Common myeloid progenitor, CD34-positive (primary cell): ENCODE data around the gene TBC1D5.

Source experiments
- CTCF ChIA-PET: fragments of 350-600 bp; sonication (Branson Sonifier 250); formaldehyde crosslinking; loops from one replicate; lab custom pipeline; 2021; ENCODE audit warnings: antibody characterized with exemption; lab: Charles Lee
- POLR2A ChIA-PET: fragments of 350-600 bp; sonication (Branson Sonifier 250); formaldehyde crosslinking; loops from one replicate; lab custom pipeline; 2021; ENCODE audit warnings: antibody characterized with exemption; lab: Charles Lee
- DNase-seq, 3 donors: peaks; one replicate each; pipeline versions ENCODE4 v3.0.0 to v3.0.0-alpha.2; 2013
- H3K27ac ChIP-seq, 2 experiments: 1 replicate in 1 of 2; 2 replicates in 1 of 2; pipeline ENCODE4 v1.7.0; 2013; ENCODE audit warnings: inconsistent platforms in 2 of 2, low read length in 2 of 2, mild to moderate bottlenecking in 2 of 2, low read depth in 1 of 2, moderate library complexity in 1 of 2; ENCODE audit not compliant: severe bottlenecking in 2 of 2, insufficient read depth in 1 of 2, poor library complexity in 1 of 2
- H3K27me3 ChIP-seq, 5 experiments: replicated peaks in 2 of 5; 1 replicate in 3 of 5; 2 replicates in 2 of 5; pipeline versions ENCODE4 v1.6.1 to v1.7.0; 2013; ENCODE audit warnings: low read length in 4 of 5, mild to moderate bottlenecking in 2 of 5, moderate library complexity in 2 of 5, inconsistent platforms in 1 of 5; ENCODE audit not compliant: insufficient read depth in 5 of 5, control insufficient read depth in 4 of 5
- H3K36me3 ChIP-seq, 4 experiments: 1 replicate in 2 of 4; 2 replicates in 2 of 4; pipeline versions ENCODE4 v1.6.1 to v1.7.0; 2013; ENCODE audit warnings: low read length in 3 of 4, control low read depth in 1 of 4, mild to moderate bottlenecking in 1 of 4; ENCODE audit not compliant: control insufficient read depth in 4 of 4, insufficient read depth in 4 of 4
- H3K4me1 ChIP-seq, 4 experiments: 1 replicate in 3 of 4; 2 replicates in 1 of 4; pipeline versions ENCODE4 v1.6.1 to v1.7.1; 2013; ENCODE audit warnings: low read length in 3 of 4, mild to moderate bottlenecking in 3 of 4, control low read depth in 1 of 4, inconsistent platforms in 1 of 4, moderate library complexity in 1 of 4; ENCODE audit not compliant: control insufficient read depth in 4 of 4, insufficient read depth in 4 of 4; ENCODE audit errors: control extremely low read depth in 1 of 4
- H3K4me3 ChIP-seq, 7 experiments: 1 replicate in 4 of 7; 2 replicates in 3 of 7; pipeline versions ENCODE4 v1.5.1 to v1.7.0; 2013; ENCODE audit warnings: mild to moderate bottlenecking in 7 of 7, low read length in 6 of 7, moderate library complexity in 6 of 7, inconsistent platforms in 2 of 7, low read depth in 2 of 7, control low read depth in 1 of 7; ENCODE audit not compliant: insufficient read depth in 4 of 7, control insufficient read depth in 1 of 7; ENCODE audit errors: extremely low read depth in 1 of 7
- H3K9me3 ChIP-seq, 5 experiments: 1 replicate in 4 of 5; 2 replicates in 1 of 5; pipeline versions ENCODE4 v1.6.1 to v1.7.1; 2013; ENCODE audit warnings: low read length in 4 of 5, mild to moderate bottlenecking in 2 of 5, inconsistent platforms in 1 of 5, low read depth in 1 of 5, moderate library complexity in 1 of 5; ENCODE audit not compliant: control insufficient read depth in 4 of 5, insufficient read depth in 2 of 5; ENCODE audit errors: control extremely low read depth in 1 of 5
- WGBS: methylation state at CpG from one replicate; pipeline ENCODE4 v1.1.5; 2013; ENCODE audit not compliant: insufficient coverage; 5-methylcytosine and 5-hydroxymethylcytosine counted together

TBC1D5 gene

GRCh38 chr3:17155951-17156350 lies 586.5 kb downstream of the TBC1D5 start:
- H3K36me3 ChIP-seq: peaks cover 16 to 88% (median 55%) of the 10 kb centered on the region in 4 experiments
- H3K27me3 ChIP-seq: no peaks in the 10 kb centered on the region
- no peak for DNase-seq
- H3K4me3 ChIP-seq: no peak overlapping the region
- no peak overlapping the region for H3K27ac ChIP-seq
- H3K4me1 ChIP-seq: peaks cover 0 to 16% (median 0%) of the 10 kb centered on the region in 4 experiments
- peaks cover 0 to 18% (median 12%) of the 10 kb centered on the region in 5 experiments for H3K9me3 ChIP-seq
- ChIA-PET CTCF (interaction anchor here (1.2 kb wide), 1 partner anchor 9 kb away, joined by 3 read pairs; no protein-coding TSS in a partner anchor), POLR2A (no interaction called here)
- WGBS: 100% methylated on average over 1 of the region's 1 CpG

GRCh38 chr3:17154941-17155340 lies 587.5 kb downstream of the TBC1D5 start:
- Histone ChIP-seq H3K4me1 (peaks cover 0 to 21% (median 0%) of the 10 kb centered on the region in 4 experiments), H3K4me3 (no peak overlapping the region), H3K27ac (no peak overlapping the region), H3K9me3 (peaks cover 0 to 18% (median 12%) of the 10 kb centered on the region in 5 experiments), H3K27me3 (no peaks in the 10 kb centered on the region), H3K36me3 (peaks cover 16 to 78% (median 48%) of the 10 kb centered on the region in 4 experiments)
- WGBS: 96% methylated on average over 8 of the region's 10 CpGs
- ChIA-PET CTCF (no interaction called here), POLR2A (no interaction called here)
- no peak for DNase-seq

- CTCF ChIA-PET: no interaction called here
- H3K27me3 ChIP-seq: no peaks in the 10 kb centered on the region
- H3K9me3 ChIP-seq: peaks cover 0 to 18% (median 12%) of the 10 kb centered on the region in 5 experiments
- H3K27ac ChIP-seq: no peak overlapping the region
- peaks cover 11 to 70% (median 42%) of the 10 kb centered on the region in 4 experiments for H3K36me3 ChIP-seq
- no peak overlapping the region for H3K4me3 ChIP-seq
- peaks cover 0 to 25% (median 0%) of the 10 kb centered on the region in 4 experiments for H3K4me1 ChIP-seq
- WGBS: 100% methylated on average over 2 of the region's 5 CpGs
- DNase-seq: no peak
- POLR2A ChIA-PET: no interaction called here
These were observed 588.2 kb downstream of the TBC1D5 start for GRCh38 chr3:17154221-17154620.

GRCh38 chr3:17153209-17153608 lies 589.2 kb downstream of the TBC1D5 start:
- CTCF ChIA-PET: interaction anchor here (0.9 kb wide), 1 partner anchor 311 kb away, joined by 3 read pairs; no protein-coding TSS in a partner anchor
- 94% methylated on average over 3 of the region's 4 CpGs for WGBS
- Histone ChIP-seq H3K27me3 (no peaks in the 10 kb centered on the region), H3K4me3 (no peak overlapping the region), H3K4me1 (peaks cover 0 to 25% (median 0%) of the 10 kb centered on the region in 4 experiments), H3K9me3 (peaks cover 0 to 18% (median 12%) of the 10 kb centered on the region in 5 experiments), H3K27ac (no peak overlapping the region), H3K36me3 (peaks cover 11 to 61% (median 35%) of the 10 kb centered on the region in 4 experiments)
- no peak for DNase-seq
- POLR2A ChIA-PET: no interaction called here

GRCh38 chr3:17151598-17152373 lies 590.6 kb downstream of the TBC1D5 start:
- ChIA-PET CTCF (no interaction called here), POLR2A (no interaction called here)
- no peak overlapping the region for H3K4me3 ChIP-seq

GRCh38 chr3:17149076-17149475 lies 593.4 kb downstream of the TBC1D5 start:
- no peaks in the 10 kb centered on the region for H3K27me3 ChIP-seq
- H3K27ac ChIP-seq: no peak overlapping the region
- no peak for DNase-seq
- H3K36me3 ChIP-seq: peaks cover 5 to 21% (median 16%) of the 10 kb centered on the region in 4 experiments
- CTCF ChIA-PET: no interaction called here
- peaks cover 0 to 13% (median 11%) of the 10 kb centered on the region in 5 experiments for H3K9me3 ChIP-seq
- H3K4me1 ChIP-seq: peaks cover 0 to 25% (median 0%) of the 10 kb centered on the region in 4 experiments
- no peak overlapping the region for H3K4me3 ChIP-seq
- POLR2A ChIA-PET: no interaction called here
- 99% methylated on average over 8 of the region's 9 CpGs for WGBS

More at GRCh38 chr3:17151598-17152373, 590.6 kb downstream of the TBC1D5 start:
- peaks cover 0 to 18% (median 12%) of the 10 kb centered on the region in 5 experiments for H3K9me3 ChIP-seq
- no peaks in the 10 kb centered on the region for H3K27me3 ChIP-seq
- H3K27ac ChIP-seq: no peak overlapping the region
- H3K4me1 ChIP-seq: peaks cover 0 to 25% (median 0%) of the 10 kb centered on the region in 4 experiments
- WGBS: 99% methylated on average over 16 of the region's 16 CpGs
- peak in 2 of 3 donors; percentile 16 to 18 for DNase-seq
- peaks cover 10 to 47% (median 35%) of the 10 kb centered on the region in 4 experiments for H3K36me3 ChIP-seq

GRCh38 chr3:17144665-17144993 lies 597.8 kb downstream of the TBC1D5 start:
- no peak overlapping the region for H3K4me3 ChIP-seq
- H3K9me3 ChIP-seq: peaks cover 0 to 4% (median 0%) of the 10 kb centered on the region in 5 experiments
- peaks cover 0 to under 1% (median 0%) of the 10 kb centered on the region in 4 experiments for H3K4me1 ChIP-seq
- WGBS: 100% methylated on average over 6 of the region's 7 CpGs
- H3K27me3 ChIP-seq: no peaks in the 10 kb centered on the region
- H3K27ac ChIP-seq: no peak overlapping the region
- POLR2A ChIA-PET: no interaction called here
- DNase-seq: no peak
- H3K36me3 ChIP-seq: no peaks in the 10 kb centered on the region
- CTCF ChIA-PET: no interaction called here
